Left ventricle myocardium inferior (tissue), 1 donor: ENCODE data around the gene TMEM182. TPM values are rescaled to one million over a fixed set of nuclear protein-coding genes. Genes with fewer than 3 reads are reported as not detected.
A peak's percentile ranks its signal among the peaks of the same experiment; 100 is the strongest.

Experiments
- DNase-seq: peaks from one replicate; pipeline ENCODE4 v3.0.0-alpha.2; 2020
- H3K27ac ChIP-seq: fragments of 200-600 bp; replicated peaks from 2 replicates; pipeline ENCODE4 v1.8.0; 2021
- H3K27me3 ChIP-seq: fragments of 200-600 bp; 2 replicates; pipeline ENCODE4 v1.8.0; 2021; ENCODE audit warnings: low read depth
- H3K36me3 ChIP-seq: fragments of 200-600 bp; 2 replicates; pipeline ENCODE4 v1.8.0; 2021
- H3K4me1 ChIP-seq: fragments of 200-600 bp; 2 replicates; pipeline ENCODE4 v1.8.0; 2021
- H3K4me3 ChIP-seq: fragments of 200-600 bp; 2 replicates; pipeline ENCODE4 v1.8.0; 2021; ENCODE audit warnings: mild to moderate bottlenecking, moderate library complexity
- H3K9me3 ChIP-seq: fragments of 200-600 bp; replicated peaks from 2 replicates; pipeline ENCODE4 v1.8.0; 2021
- CTCF ChIP-seq: fragments of 200-600 bp; IDR thresholded peaks from 2 replicates; pipeline ENCODE4 v1.8.0; 2021; ENCODE audit warnings: antibody characterized with exemption, mild to moderate bottlenecking, borderline replicate concordance
- intact Hi-C: fragments of 100-400 bp; cut with micrococcal nuclease; formaldehyde crosslinking; loops from one replicate; pipeline ENCODE4 v1.11.0; 2022
- total RNA-seq: library from RNA; stranded (reverse); fragmentation: NEBNext Ultra II Directional; extraction: Animal tissue kit (Norgen Biotek cat#: 25700); gene quantifications from one replicate; pipeline ENCODE4 v1.2.1, GENCODE V29; 2021
- donor health status: DM: no; HTN: yes; CAD: no; lungs with severe emphysema.

The TMEM182 gene
- total RNA-seq, 1 donor from 2014 or later, result 174 TPM

DNA sequence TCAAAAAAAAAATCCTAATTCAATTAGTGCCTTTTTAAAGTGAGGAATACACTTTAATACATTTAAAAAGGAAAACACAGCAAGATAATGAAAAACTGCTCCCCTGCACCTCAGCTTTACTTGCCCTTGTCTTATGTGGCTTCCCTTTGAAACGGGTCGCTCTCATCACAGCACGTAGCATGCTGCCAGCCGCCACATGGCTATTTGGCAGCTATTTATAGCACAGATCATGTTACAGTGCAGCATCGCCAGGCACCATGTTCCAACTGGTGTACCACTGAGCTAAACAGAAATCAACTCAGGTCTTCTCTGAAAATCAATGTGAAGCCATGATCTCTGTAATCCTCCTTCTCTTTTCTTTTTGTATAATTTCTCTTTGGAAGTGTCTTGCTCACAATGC is 65.1 kb downstream of the TMEM182 start:
- H3K4me3 ChIP-seq, result no peak overlapping the region
- H3K27ac ChIP-seq, result peak overlapping the region; percentile 89
- H3K4me1 ChIP-seq, result peaks cover 35% of the 10 kb centered on the region
- no peaks in the 10 kb centered on the region for H3K9me3 ChIP-seq
- no peaks in the 10 kb centered on the region for H3K27me3 ChIP-seq
- no peak for TF ChIP-seq CTCF
- intact Hi-C loops, result no loop called here
- DNase-seq, result peak; percentile 67
- H3K36me3 ChIP-seq, result no peaks in the 10 kb centered on the region

DNA sequence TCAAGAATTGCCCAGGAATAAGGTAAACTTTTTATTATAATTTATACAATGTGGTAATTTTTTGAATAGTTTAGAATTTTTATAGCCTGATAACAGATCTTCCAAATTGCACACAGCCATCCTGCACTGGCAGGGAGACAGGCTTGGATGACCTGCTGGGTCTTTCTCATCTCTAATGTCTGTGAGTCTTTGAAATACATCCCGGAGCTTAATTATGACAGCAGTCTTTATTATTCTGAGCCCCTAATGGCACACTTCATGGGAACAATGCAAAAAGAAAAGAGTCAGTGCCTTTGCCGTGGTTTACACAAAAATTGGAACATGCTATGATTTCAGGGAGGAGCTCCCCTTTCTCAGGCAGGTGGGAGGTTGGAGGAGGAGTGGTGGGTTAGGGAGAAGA is 71.0 kb downstream of the TMEM182 start:
- intact Hi-C loops, result no loop called here
- H3K27me3 ChIP-seq, result no peaks in the 10 kb centered on the region
- DNase-seq, result no peak
- peaks cover 21% of the 10 kb centered on the region for H3K4me1 ChIP-seq
- H3K36me3 ChIP-seq, result no peaks in the 10 kb centered on the region
- H3K4me3 ChIP-seq, result no peak overlapping the region
- no peaks in the 10 kb centered on the region for H3K9me3 ChIP-seq
- no peak for TF ChIP-seq CTCF
- H3K27ac ChIP-seq, result no peak overlapping the region

- H3K9me3 ChIP-seq, result no peaks in the 10 kb centered on the region
- no peak for DNase-seq
- H3K27ac ChIP-seq, result no peak overlapping the region
- intact Hi-C loops, result no loop called here
- H3K27me3 ChIP-seq, result no peaks in the 10 kb centered on the region
- TF ChIP-seq CTCF, result no peak
- no peak overlapping the region for H3K4me3 ChIP-seq
- H3K36me3 ChIP-seq, result no peaks in the 10 kb centered on the region
- peaks cover 13% of the 10 kb centered on the region for H3K4me1 ChIP-seq
Observed at GRCh38 chr2:102834523-102835273, 72.9 kb downstream of the TMEM182 start.

- intact Hi-C loops, result no loop called here
- no peak for DNase-seq
- TF ChIP-seq CTCF, result no peak
- Histone ChIP-seq H3K4me3 (no peak overlapping the region), H3K4me1 (peaks cover 13% of the 10 kb centered on the region), H3K27ac (no peak overlapping the region), H3K9me3 (no peaks in the 10 kb centered on the region), H3K27me3 (no peaks in the 10 kb centered on the region), H3K36me3 (no peaks in the 10 kb centered on the region)
Observed at GRCh38 chr2:102837626-102838198, 75.9 kb downstream of the TMEM182 start.

DNA sequence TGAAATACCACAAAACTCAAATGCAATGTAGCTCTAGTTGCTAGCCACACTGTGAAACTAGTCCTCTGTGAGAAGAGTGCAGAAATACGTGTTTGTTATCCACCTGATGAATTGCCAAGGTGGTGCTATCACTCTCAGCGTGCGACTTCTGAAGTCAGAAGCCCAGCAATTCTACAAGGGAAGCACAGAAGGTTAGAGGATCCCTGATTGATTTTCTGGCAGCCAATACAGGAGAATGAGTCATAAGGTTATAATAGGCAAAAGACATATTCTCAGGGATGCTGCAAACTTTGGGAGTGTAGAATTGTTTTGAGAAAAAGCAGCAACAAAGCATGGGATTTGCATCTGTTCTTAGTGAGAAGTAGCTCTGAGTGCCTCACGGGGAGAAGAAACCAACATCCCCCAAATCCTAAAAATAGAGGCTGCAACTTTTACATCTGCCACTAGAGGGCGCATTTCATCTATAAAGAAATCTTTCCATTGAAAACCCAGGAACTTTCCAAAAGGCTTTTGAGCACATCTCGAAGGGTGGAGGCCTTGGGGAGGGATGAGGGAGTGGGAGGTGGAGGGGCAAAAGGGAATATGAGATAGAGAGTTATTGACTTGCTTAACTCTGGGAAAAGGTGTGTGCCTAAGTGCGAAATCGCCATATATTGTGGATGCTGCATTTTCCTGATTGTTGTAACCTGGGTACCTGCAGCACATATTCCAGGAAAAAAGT is 78.0 kb downstream of the TMEM182 start:
- Histone ChIP-seq H3K36me3 (no peaks in the 10 kb centered on the region), H3K27ac (no peak overlapping the region), H3K4me1 (peaks cover 13% of the 10 kb centered on the region), H3K4me3 (no peak overlapping the region), H3K27me3 (no peaks in the 10 kb centered on the region), H3K9me3 (no peaks in the 10 kb centered on the region)
- DNase-seq, result no peak
- TF ChIP-seq CTCF, result peak; percentile 84
- intact Hi-C loops, result no loop called here
